Stimulated activated effector memory CD8-positive, alpha-beta T cell treated with anti-CD3 and anti-CD28 coated beads, Interleukin-12 subunit alpha, Interleukin-12 subunit beta, amount 100 ng/mL, for 72 hours (primary cell): ENCODE data around the gene GBGT1.

Experiments
- ATAC-seq: fragments of 150-1000 bp; cut with Tn5 transposase; 2 replicates; pipeline ENCODE4 v1.10.0; 2021
- DNase-seq, 2 donors: peaks; one replicate each; pipeline ENCODE4 v3.0.0; 2021 to 2022; ENCODE audit warnings: low spot score in 2 of 2
- H3K27ac Mint-ChIP-seq: one replicate; pipeline ENCODE4 v1.8.0; 2022; ENCODE audit warnings: mild to moderate bottlenecking, mixed read lengths
- H3K36me3 Mint-ChIP-seq: one replicate; pipeline ENCODE4 v1.8.0; 2022; ENCODE audit warnings: mild to moderate bottlenecking, mixed read lengths
- H3K4me1 Mint-ChIP-seq: one replicate; pipeline ENCODE4 v1.8.0; 2022; ENCODE audit warnings: mixed read lengths
- H3K4me3 Mint-ChIP-seq: one replicate; pipeline ENCODE4 v1.8.0; 2022; ENCODE audit warnings: mild to moderate bottlenecking, mixed read lengths
- H3K9me3 Mint-ChIP-seq: one replicate; pipeline ENCODE4 v1.8.0; 2022; ENCODE audit warnings: mixed read lengths

GBGT1 gene

DNA sequence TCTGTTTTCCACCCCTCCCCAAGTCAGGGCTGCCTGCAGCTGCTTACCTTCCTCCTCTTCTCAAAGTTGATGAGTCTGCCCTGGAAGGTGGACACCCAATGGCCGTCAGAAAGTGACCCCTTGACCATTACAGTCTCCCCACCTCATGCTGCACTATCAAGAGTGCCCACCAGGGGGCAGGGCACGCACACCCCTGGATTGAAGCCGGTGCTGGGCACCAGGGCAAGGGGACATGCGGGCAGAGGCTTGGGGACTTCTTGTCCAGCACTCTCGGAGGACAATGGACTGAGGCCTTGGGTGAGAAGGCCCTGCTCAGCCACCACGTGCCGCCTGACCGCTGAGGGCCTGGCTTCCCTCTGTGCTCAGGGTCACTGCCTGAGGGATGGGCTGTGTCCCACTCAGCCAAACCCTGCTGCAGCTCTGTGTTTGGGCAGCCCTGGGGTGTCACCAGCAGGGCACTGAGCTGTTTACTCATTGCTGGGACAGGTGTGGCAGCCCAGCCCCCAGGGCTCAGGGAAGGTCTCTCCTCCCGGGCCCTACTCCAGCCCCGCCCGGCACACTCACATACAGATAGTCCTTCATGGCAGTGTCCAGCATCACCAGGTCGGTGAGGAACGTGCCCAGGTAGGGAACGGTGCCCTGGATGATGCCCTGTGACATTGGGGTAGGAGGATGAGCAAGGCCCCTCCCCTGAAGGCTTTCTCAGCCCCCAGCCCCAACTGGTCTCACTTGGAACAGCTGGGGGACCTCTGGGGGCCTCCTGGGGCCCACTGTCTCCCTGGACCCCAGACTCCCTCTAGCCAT is 60.3 kb downstream of the GBGT1 start:
- Mint-ChIP-seq H3K4me1 (peaks cover 10% of the 10 kb centered on the region), H3K4me3 (no peak overlapping the region), H3K27ac (peak overlapping the region; percentile 79), H3K9me3 (no peaks in the 10 kb centered on the region), H3K36me3 (peaks cover 100% of the 10 kb centered on the region)
- DNase-seq: peak; percentile 53 to 80
- peak; percentile 40 for ATAC-seq
